OCI-LY7 (cell line): ENCODE data around the gene RAB11FIP4. TPM values are rescaled to one million over a fixed set of nuclear protein-coding genes. Genes with fewer than 3 reads are reported as not detected.

Source experiments
- BruUV-seq: library from RNA; stranded (reverse); fragments of 400-500 nt; replicated peaks from 2 replicates; lab custom pipeline; 2021; lab: Mats Ljungman, UMichigan
- CTCF ChIA-PET: fragments of 300-600 bp; sonication (Branson Sonifier 250); formaldehyde crosslinking; loops from one replicate; lab custom pipeline; 2022; ENCODE audit warnings: antibody characterized with exemption; ENCODE audit not compliant: unreplicated experiment; lab: Charles Lee
- POLR2A ChIA-PET: fragments of 300-600 bp; sonication (Branson Sonifier 250); formaldehyde crosslinking; loops from one replicate; lab custom pipeline; 2022; ENCODE audit warnings: antibody characterized with exemption; lab: Charles Lee
- DNase-seq: peaks from one replicate; pipeline ENCODE4 v3.0.0-alpha.2; 2015; ENCODE audit warnings: low spot score
- H2AFZ ChIP-seq: fragments of 200-600 bp; sonication (generic), shearing (Covaris generic); 2 replicates; pipeline ENCODE4 v1.6.1; 2014; ENCODE audit warnings: mild to moderate bottlenecking, antibody characterized with exemption, low read length, moderate library complexity
- H3K27ac ChIP-seq: fragments of 200-600 bp; sonication (generic); 2 replicates; pipeline ENCODE4 v1.5.1; 2014; ENCODE audit warnings: mixed run types, low read depth, mild to moderate bottlenecking, moderate library complexity, low read length, inconsistent platforms; ENCODE audit not compliant: poor library complexity, severe bottlenecking
- H3K36me3 ChIP-seq: fragments of 200-600 bp; sonication (generic); 2 replicates; pipeline ENCODE4 v1.6.1; 2014; ENCODE audit warnings: mild to moderate bottlenecking, antibody characterized with exemption, low read length, moderate library complexity, mixed read lengths; ENCODE audit not compliant: insufficient read depth
- H3K4me1 ChIP-seq: fragments of 200-600 bp; sonication (generic); 2 replicates; pipeline ENCODE4 v1.5.1; 2014; ENCODE audit warnings: mild to moderate bottlenecking, low read length; ENCODE audit not compliant: insufficient read depth, poor library complexity, severe bottlenecking
- H3K4me2 ChIP-seq: fragments of 200-600 bp; sonication (generic); 2 replicates; pipeline ENCODE4 v1.6.1; 2014; ENCODE audit warnings: mild to moderate bottlenecking, low read length
- H3K4me3 ChIP-seq: fragments of 200-600 bp; sonication (generic); 2 replicates; pipeline ENCODE4 v1.5.1; 2014; ENCODE audit warnings: mild to moderate bottlenecking, low read depth, low read length; ENCODE audit not compliant: poor library complexity, severe bottlenecking
- H3K79me2 ChIP-seq: fragments of 200-600 bp; sonication (generic); 2 replicates; pipeline ENCODE4 v1.6.1; 2016; ENCODE audit warnings: low read depth, mild to moderate bottlenecking, low read length, moderate library complexity, mixed read lengths; ENCODE audit not compliant: insufficient read depth
- H3K9me2 ChIP-seq: fragments of 200-600 bp; sonication (generic); 2 replicates; pipeline ENCODE4 v1.6.1; 2016; ENCODE audit warnings: mild to moderate bottlenecking, low read length, mixed read lengths; ENCODE audit not compliant: insufficient read depth
- H3K9me3 ChIP-seq: fragments of 200-600 bp; sonication (generic); 2 replicates; pipeline ENCODE4 v1.6.1; 2014; ENCODE audit warnings: mild to moderate bottlenecking, mixed run types, low read length, mixed read lengths
- H4K20me1 ChIP-seq: fragments of 200-600 bp; sonication (generic); 2 replicates; pipeline ENCODE4 v1.6.1; 2014; ENCODE audit warnings: mild to moderate bottlenecking, antibody characterized with exemption, low read length, moderate library complexity, mixed read lengths; ENCODE audit not compliant: insufficient read depth
- EZH2phosphoT487 ChIP-seq: fragments of 200-600 bp; sonication (generic); IDR thresholded peaks from 2 replicates; pipeline ENCODE4 v1.6.1; 2018; ENCODE audit warnings: low read depth, borderline replicate concordance, mild to moderate bottlenecking, mixed run types, antibody characterized with exemption, low read length, moderate library complexity, mixed read lengths
- intact Hi-C: fragments of 100-400 bp; cut with micrococcal nuclease; formaldehyde crosslinking; loops from one replicate; pipeline ENCODE4 v1.10.0; 2022; ENCODE audit not compliant: unreplicated experiment
- total RNA-seq, 2 experiments: library from RNA; depleted of rRNA in 1 of 2; stranded (reverse); fragments of >200 nt in 1 of 2; shearing (Covaris generic) in 1 of 2; gene quantifications; 2 replicates each; pipeline ENCODE4 v1.2.3, GENCODE V29; 2014 to 2022
- TF ChIP-seq, protein P1 (sequence below): fragments of 200-600 bp; sonication (generic); conservative IDR thresholded peaks from 2 replicates; pipeline ENCODE4 v1.5.1; 2014; ENCODE audit warnings: mild to moderate bottlenecking, antibody characterized with exemption, low read length, moderate library complexity, mixed read lengths

Gene RAB11FIP4
- total RNA-seq, 2 experiments from 2014 or later, result 5.8 to 15.0 TPM

GRCh38 chr17:31499771-31500554 lies 108.5 kb downstream of the RAB11FIP4 start:
- H3K4me3 ChIP-seq, result no peak overlapping the region
- TF ChIP-seq, protein P1, sequence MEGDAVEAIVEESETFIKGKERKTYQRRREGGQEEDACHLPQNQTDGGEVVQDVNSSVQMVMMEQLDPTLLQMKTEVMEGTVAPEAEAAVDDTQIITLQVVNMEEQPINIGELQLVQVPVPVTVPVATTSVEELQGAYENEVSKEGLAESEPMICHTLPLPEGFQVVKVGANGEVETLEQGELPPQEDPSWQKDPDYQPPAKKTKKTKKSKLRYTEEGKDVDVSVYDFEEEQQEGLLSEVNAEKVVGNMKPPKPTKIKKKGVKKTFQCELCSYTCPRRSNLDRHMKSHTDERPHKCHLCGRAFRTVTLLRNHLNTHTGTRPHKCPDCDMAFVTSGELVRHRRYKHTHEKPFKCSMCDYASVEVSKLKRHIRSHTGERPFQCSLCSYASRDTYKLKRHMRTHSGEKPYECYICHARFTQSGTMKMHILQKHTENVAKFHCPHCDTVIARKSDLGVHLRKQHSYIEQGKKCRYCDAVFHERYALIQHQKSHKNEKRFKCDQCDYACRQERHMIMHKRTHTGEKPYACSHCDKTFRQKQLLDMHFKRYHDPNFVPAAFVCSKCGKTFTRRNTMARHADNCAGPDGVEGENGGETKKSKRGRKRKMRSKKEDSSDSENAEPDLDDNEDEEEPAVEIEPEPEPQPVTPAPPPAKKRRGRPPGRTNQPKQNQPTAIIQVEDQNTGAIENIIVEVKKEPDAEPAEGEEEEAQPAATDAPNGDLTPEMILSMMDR, result no peak
- TF ChIP-seq EZH2phosphoT487, result no peak
- POLR2A ChIA-PET, result interaction anchor here (0.6 kb wide), 1 partner anchor 531 kb away, joined by 4 read pairs; no protein-coding TSS in a partner anchor
- H3K27ac ChIP-seq, result no peak overlapping the region
- DNase-seq, result no peak
- H4K20me1 ChIP-seq, result no peaks in the 10 kb centered on the region
- no TSS peak for BruUV-seq
- H3K9me2 ChIP-seq, result no peaks in the 10 kb centered on the region
- H2AFZ ChIP-seq, result no peak overlapping the region
- H3K9me3 ChIP-seq, result no peaks in the 10 kb centered on the region
- intact Hi-C loops, result no loop called here
- no peak overlapping the region for H3K4me2 ChIP-seq
- peaks cover 9% of the 10 kb centered on the region for H3K4me1 ChIP-seq
- no peaks in the 10 kb centered on the region for H3K79me2 ChIP-seq
- CTCF ChIA-PET, result no interaction called here
- no peaks in the 10 kb centered on the region for H3K36me3 ChIP-seq

DNA sequence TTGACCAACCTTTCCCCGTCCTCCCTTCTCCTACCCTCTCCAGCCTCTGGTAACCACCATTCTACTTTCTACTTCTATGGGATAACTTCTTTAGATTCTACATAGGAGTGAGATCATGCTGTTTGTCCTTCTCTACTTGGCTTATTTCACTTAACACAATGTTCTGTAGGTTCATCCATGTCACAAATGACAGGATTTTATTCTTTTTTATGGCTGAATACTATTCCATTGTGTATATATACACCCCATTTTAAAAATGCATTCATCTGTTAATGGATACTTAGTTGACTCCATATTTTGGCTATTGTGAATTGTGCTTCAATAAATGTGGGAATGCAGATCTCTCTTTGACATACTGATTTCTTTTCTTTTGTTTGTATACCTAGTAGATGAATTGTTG lies 115.0 kb downstream of the RAB11FIP4 start:
- no peak for DNase-seq
- no peak overlapping the region for H3K4me3 ChIP-seq
- no peaks in the 10 kb centered on the region for H3K9me3 ChIP-seq
- H2AFZ ChIP-seq, result no peak overlapping the region
- POLR2A ChIA-PET, result no interaction called here
- H3K27ac ChIP-seq, result no peak overlapping the region
- no TSS peak for BruUV-seq
- no peaks in the 10 kb centered on the region for H3K9me2 ChIP-seq
- H3K79me2 ChIP-seq, result no peaks in the 10 kb centered on the region
- no peak for TF ChIP-seq EZH2phosphoT487
- TF ChIP-seq, protein P1, result no peak
- no peaks in the 10 kb centered on the region for H4K20me1 ChIP-seq
- intact Hi-C loops, result no loop called here
- peaks cover 14% of the 10 kb centered on the region for H3K4me1 ChIP-seq
- no peaks in the 10 kb centered on the region for H3K36me3 ChIP-seq
- H3K4me2 ChIP-seq, result no peak overlapping the region
- CTCF ChIA-PET, result no interaction called here
